Endodermal cell (in vitro differentiated cells): ENCODE measurements around the gene EIF4E1B. TPM values are rescaled to one million over a fixed set of nuclear protein-coding genes. Genes with fewer than 3 reads are reported as not detected.

Experiments used
- DNase-seq: peaks from one replicate; pipeline ENCODE4 v3.0.0-alpha.2; 2017
- H3K27ac ChIP-seq: 2 replicates; pipeline ENCODE4 v1.5.1; 2013; ENCODE audit warnings: mild to moderate bottlenecking, low read depth, low read length, moderate library complexity
- H3K27me3 ChIP-seq: 2 replicates; pipeline ENCODE4 v1.6.1; 2013; ENCODE audit warnings: mild to moderate bottlenecking, low read length, moderate library complexity; ENCODE audit not compliant: insufficient read depth, control insufficient read depth, poor library complexity, severe bottlenecking
- H3K36me3 ChIP-seq: 2 replicates; pipeline ENCODE4 v1.7.0; 2013; ENCODE audit warnings: mild to moderate bottlenecking, low read length, moderate library complexity; ENCODE audit not compliant: control insufficient read depth, insufficient read depth
- H3K4me1 ChIP-seq: one replicate; pipeline ENCODE4 v1.7.0; 2013; ENCODE audit warnings: low read length; ENCODE audit not compliant: control insufficient read depth, insufficient read depth
- H3K4me3 ChIP-seq: 2 replicates; pipeline ENCODE4 v1.5.1; 2013; ENCODE audit warnings: mild to moderate bottlenecking, low read length, moderate library complexity
- H3K9ac ChIP-seq: 2 replicates; pipeline ENCODE4 v1.6.1; 2013; ENCODE audit warnings: mild to moderate bottlenecking, low read length, moderate library complexity; ENCODE audit not compliant: poor library complexity, severe bottlenecking; ENCODE audit errors: extremely low read depth
- H3K9me3 ChIP-seq: 2 replicates; pipeline ENCODE4 v1.6.1; 2013; ENCODE audit warnings: mild to moderate bottlenecking, low read length, moderate library complexity; ENCODE audit not compliant: control insufficient read depth
- H3K27ac Mint-ChIP-seq: 2 replicates; pipeline ENCODE4 v1.8.0; 2020; ENCODE audit warnings: mixed read lengths
- H3K27me3 Mint-ChIP-seq: 2 replicates; pipeline ENCODE4 v1.8.0; 2021; ENCODE audit warnings: mild to moderate bottlenecking, mixed read lengths; ENCODE audit not compliant: insufficient read depth
- H3K36me3 Mint-ChIP-seq: 2 replicates; pipeline ENCODE4 v1.8.0; 2020; ENCODE audit warnings: low read depth, mixed read lengths
- H3K4me1 Mint-ChIP-seq: 2 replicates; pipeline ENCODE4 v1.8.0; 2020; ENCODE audit warnings: mixed read lengths
- H3K4me3 Mint-ChIP-seq: 2 replicates; pipeline ENCODE4 v1.8.0; 2020; ENCODE audit warnings: mild to moderate bottlenecking, moderate library complexity, mixed read lengths
- H3K9me3 Mint-ChIP-seq: 2 replicates; pipeline ENCODE4 v1.8.0; 2020; ENCODE audit warnings: mild to moderate bottlenecking, mixed read lengths
- CTCF ChIP-seq: fragments of 200-600 bp; sonication (generic); conservative IDR thresholded peaks from 2 replicates; pipeline ENCODE4 v1.5.0; 2021; ENCODE audit warnings: antibody characterized with exemption, mild to moderate bottlenecking
- WGBS, 2 experiments: methylation state at CpG; one replicate each; pipeline versions ENCODE4 v1.1.5 to v1.1.7; 2013; ENCODE audit warnings: missing lambda C conversion rate in 2 of 2, mixed read lengths in 1 of 2; ENCODE audit not compliant: insufficient coverage in 1 of 2, insufficient read length in 1 of 2; 5-methylcytosine and 5-hydroxymethylcytosine counted together
- total RNA-seq, 2 donors: library from RNA; stranded (reverse); fragmentation: NEBNext Ultra II Directional in 1 of 2; extraction: Animal tissue kit (Norgen Biotek cat#: 25700) in 1 of 2; gene quantifications; 2 replicates in 1 of 2; 3 replicates in 1 of 2; pipeline ENCODE4 v1.2.1, GENCODE V29; 2021

The EIF4E1B gene
- total RNA-seq, 2 donors from 2014 or later, result 1.4 to 2.0 TPM

DNA sequence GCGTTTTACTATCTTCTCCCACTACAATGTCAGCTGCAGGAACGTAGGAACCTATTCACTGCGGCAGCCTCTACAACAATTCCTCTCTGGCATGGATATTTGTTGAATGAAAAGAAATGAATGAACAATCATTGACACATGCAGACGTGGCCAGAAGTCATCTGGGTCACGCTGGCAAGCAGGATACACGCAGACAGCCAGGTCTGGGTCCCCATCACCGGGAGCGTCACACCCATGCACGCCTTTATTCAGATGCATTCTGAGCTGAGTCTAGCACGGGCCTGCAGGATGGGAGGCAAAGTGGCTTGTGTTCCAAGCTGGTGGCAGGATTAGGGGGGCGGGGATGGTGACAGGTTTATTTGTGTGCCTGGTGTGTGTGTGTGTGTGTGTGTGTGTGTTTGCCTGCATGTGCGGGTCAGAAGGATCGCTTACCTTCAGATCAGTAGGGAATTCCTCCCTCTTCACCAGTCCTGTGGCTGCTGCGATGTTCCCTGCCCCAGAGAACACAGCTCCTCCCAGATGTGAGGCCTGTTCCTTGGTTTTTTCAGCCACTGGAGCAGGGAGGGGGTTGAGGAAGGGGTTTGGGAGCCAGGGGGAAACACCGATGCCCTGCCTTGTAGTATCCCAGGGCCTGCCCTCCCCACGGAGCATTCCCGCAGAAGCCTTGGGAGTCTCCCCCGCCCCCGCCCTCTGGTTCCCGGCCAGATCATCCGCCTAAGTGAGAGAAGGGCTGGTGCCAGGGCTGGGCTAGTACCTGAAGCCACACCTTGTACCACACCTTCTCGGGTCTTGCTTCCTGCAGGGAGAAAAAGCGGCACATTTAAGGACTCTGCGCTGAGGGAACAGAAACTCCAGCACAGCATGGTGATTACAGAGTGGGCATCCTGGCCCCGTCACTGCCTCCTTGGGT lies 4.3 kb upstream of the EIF4E1B start:
- Mint-ChIP-seq H3K27me3 (peaks cover 81% of the 10 kb centered on the region), H3K9me3 (no peaks in the 10 kb centered on the region), H3K4me3 (no peak overlapping the region), H3K4me1 (peaks cover 4% of the 10 kb centered on the region), H3K36me3 (no peaks in the 10 kb centered on the region), H3K27ac (no peak overlapping the region)
- H3K27me3 ChIP-seq, result peaks cover 76% of the 10 kb centered on the region
- 55 to 75% methylated on average over 9 to 25 of the region's 25 CpGs for WGBS, 2 experiments
- no peak overlapping the region for H3K9ac ChIP-seq
- no peaks in the 10 kb centered on the region for H3K4me1 ChIP-seq
- DNase-seq, result no peak
- no peak overlapping the region for H3K27ac ChIP-seq
- H3K4me3 ChIP-seq, result no peak overlapping the region
- no peaks in the 10 kb centered on the region for H3K36me3 ChIP-seq
- no peak for TF ChIP-seq CTCF
- no peaks in the 10 kb centered on the region for H3K9me3 ChIP-seq

DNA sequence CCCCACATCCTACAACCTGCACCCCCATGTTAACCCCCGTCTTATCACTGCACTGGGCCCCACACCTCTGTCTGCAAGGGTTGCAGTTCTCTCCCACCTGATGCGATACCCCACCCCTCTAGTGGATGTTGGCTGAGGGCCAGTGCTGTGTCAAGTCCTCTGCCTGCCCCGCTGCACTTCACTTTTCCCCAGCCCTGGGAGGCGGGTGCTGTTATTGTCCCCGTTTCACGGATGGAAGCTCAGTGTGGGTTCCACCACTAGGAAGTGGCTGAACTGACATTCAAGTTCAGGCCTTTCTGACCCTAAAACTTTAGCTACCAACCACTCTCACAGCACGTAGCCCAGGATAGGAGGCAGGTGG lies 3.6 kb upstream of the EIF4E1B start:
- no peak overlapping the region for H3K27ac ChIP-seq
- Mint-ChIP-seq H3K4me1 (peaks cover 4% of the 10 kb centered on the region), H3K4me3 (no peak overlapping the region), H3K27ac (no peak overlapping the region), H3K36me3 (no peaks in the 10 kb centered on the region), H3K27me3 (peaks cover 81% of the 10 kb centered on the region), H3K9me3 (no peaks in the 10 kb centered on the region)
- H3K9me3 ChIP-seq, result no peaks in the 10 kb centered on the region
- TF ChIP-seq CTCF, result no peak
- DNase-seq, result no peak
- no peaks in the 10 kb centered on the region for H3K4me1 ChIP-seq
- H3K36me3 ChIP-seq, result no peaks in the 10 kb centered on the region
- 79 to 87% methylated on average over 4 to 6 of the region's 7 CpGs for WGBS, 2 experiments
- H3K9ac ChIP-seq, result no peak overlapping the region
- H3K4me3 ChIP-seq, result no peak overlapping the region
- H3K27me3 ChIP-seq, result peaks cover 76% of the 10 kb centered on the region

- Mint-ChIP-seq H3K4me3 (no peak overlapping the region), H3K27me3 (peaks cover 80% of the 10 kb centered on the region), H3K9me3 (no peaks in the 10 kb centered on the region), H3K4me1 (peaks cover 4% of the 10 kb centered on the region), H3K36me3 (no peaks in the 10 kb centered on the region), H3K27ac (no peak overlapping the region)
- H3K9ac ChIP-seq, result no peak overlapping the region
- 81% methylated on average over 5 of the region's 5 CpGs; no CpG with 5 or more reads in 1 of the 2 experiments for WGBS, 2 experiments
- H3K27me3 ChIP-seq, result peaks cover 76% of the 10 kb centered on the region
- H3K9me3 ChIP-seq, result no peaks in the 10 kb centered on the region
- no peak for TF ChIP-seq CTCF
- DNase-seq, result no peak
- H3K4me3 ChIP-seq, result no peak overlapping the region
- H3K36me3 ChIP-seq, result no peaks in the 10 kb centered on the region
- H3K4me1 ChIP-seq, result no peaks in the 10 kb centered on the region
- H3K27ac ChIP-seq, result no peak overlapping the region
Observed at GRCh38 chr5:176627582-176627981, 2.9 kb upstream of the EIF4E1B start.
